OCI-LY7 (cell line): Measurements from ENCODE around the gene MED10. TPM values are rescaled to one million over a fixed set of nuclear protein-coding genes. Genes with fewer than 3 reads are reported as not detected.

Source experiments
- BruUV-seq: library from RNA; stranded (reverse); fragments of 400-500 nt; replicated peaks from 2 replicates; lab custom pipeline; 2021; lab: Mats Ljungman, UMichigan
- CTCF ChIA-PET: fragments of 300-600 bp; sonication (Branson Sonifier 250); formaldehyde crosslinking; loops from one replicate; lab custom pipeline; 2022; ENCODE audit warnings: antibody characterized with exemption; ENCODE audit not compliant: unreplicated experiment; lab: Charles Lee
- POLR2A ChIA-PET: fragments of 300-600 bp; sonication (Branson Sonifier 250); formaldehyde crosslinking; loops from one replicate; lab custom pipeline; 2022; ENCODE audit warnings: antibody characterized with exemption; lab: Charles Lee
- DNase-seq: peaks from one replicate; pipeline ENCODE4 v3.0.0-alpha.2; 2015; ENCODE audit warnings: low spot score
- H2AFZ ChIP-seq: fragments of 200-600 bp; sonication (generic), shearing (Covaris generic); 2 replicates; pipeline ENCODE4 v1.6.1; 2014; ENCODE audit warnings: mild to moderate bottlenecking, antibody characterized with exemption, low read length, moderate library complexity
- H3K27ac ChIP-seq: fragments of 200-600 bp; sonication (generic); 2 replicates; pipeline ENCODE4 v1.5.1; 2014; ENCODE audit warnings: mixed run types, low read depth, mild to moderate bottlenecking, moderate library complexity, low read length, inconsistent platforms; ENCODE audit not compliant: poor library complexity, severe bottlenecking
- H3K36me3 ChIP-seq: fragments of 200-600 bp; sonication (generic); 2 replicates; pipeline ENCODE4 v1.6.1; 2014; ENCODE audit warnings: mild to moderate bottlenecking, antibody characterized with exemption, low read length, moderate library complexity, mixed read lengths; ENCODE audit not compliant: insufficient read depth
- H3K4me1 ChIP-seq: fragments of 200-600 bp; sonication (generic); 2 replicates; pipeline ENCODE4 v1.5.1; 2014; ENCODE audit warnings: mild to moderate bottlenecking, low read length; ENCODE audit not compliant: insufficient read depth, poor library complexity, severe bottlenecking
- H3K4me2 ChIP-seq: fragments of 200-600 bp; sonication (generic); 2 replicates; pipeline ENCODE4 v1.6.1; 2014; ENCODE audit warnings: mild to moderate bottlenecking, low read length
- H3K4me3 ChIP-seq: fragments of 200-600 bp; sonication (generic); 2 replicates; pipeline ENCODE4 v1.5.1; 2014; ENCODE audit warnings: mild to moderate bottlenecking, low read depth, low read length; ENCODE audit not compliant: poor library complexity, severe bottlenecking
- H3K79me2 ChIP-seq: fragments of 200-600 bp; sonication (generic); 2 replicates; pipeline ENCODE4 v1.6.1; 2016; ENCODE audit warnings: low read depth, mild to moderate bottlenecking, low read length, moderate library complexity, mixed read lengths; ENCODE audit not compliant: insufficient read depth
- H3K9me2 ChIP-seq: fragments of 200-600 bp; sonication (generic); 2 replicates; pipeline ENCODE4 v1.6.1; 2016; ENCODE audit warnings: mild to moderate bottlenecking, low read length, mixed read lengths; ENCODE audit not compliant: insufficient read depth
- H3K9me3 ChIP-seq: fragments of 200-600 bp; sonication (generic); 2 replicates; pipeline ENCODE4 v1.6.1; 2014; ENCODE audit warnings: mild to moderate bottlenecking, mixed run types, low read length, mixed read lengths
- H4K20me1 ChIP-seq: fragments of 200-600 bp; sonication (generic); 2 replicates; pipeline ENCODE4 v1.6.1; 2014; ENCODE audit warnings: mild to moderate bottlenecking, antibody characterized with exemption, low read length, moderate library complexity, mixed read lengths; ENCODE audit not compliant: insufficient read depth
- EZH2phosphoT487 ChIP-seq: fragments of 200-600 bp; sonication (generic); IDR thresholded peaks from 2 replicates; pipeline ENCODE4 v1.6.1; 2018; ENCODE audit warnings: low read depth, borderline replicate concordance, mild to moderate bottlenecking, mixed run types, antibody characterized with exemption, low read length, moderate library complexity, mixed read lengths
- intact Hi-C: fragments of 100-400 bp; cut with micrococcal nuclease; formaldehyde crosslinking; loops from one replicate; pipeline ENCODE4 v1.10.0; 2022; ENCODE audit not compliant: unreplicated experiment
- total RNA-seq, 2 experiments: library from RNA; depleted of rRNA in 1 of 2; stranded (reverse); fragments of >200 nt in 1 of 2; shearing (Covaris generic) in 1 of 2; gene quantifications; 2 replicates each; pipeline ENCODE4 v1.2.3, GENCODE V29; 2014 to 2022
- TF ChIP-seq, protein P1 (sequence below): fragments of 200-600 bp; sonication (generic); conservative IDR thresholded peaks from 2 replicates; pipeline ENCODE4 v1.5.1; 2014; ENCODE audit warnings: mild to moderate bottlenecking, antibody characterized with exemption, low read length, moderate library complexity, mixed read lengths

MED10 gene
- total RNA-seq, 2 experiments from 2014 or later, result 16.2 to 47.3 TPM

DNA sequence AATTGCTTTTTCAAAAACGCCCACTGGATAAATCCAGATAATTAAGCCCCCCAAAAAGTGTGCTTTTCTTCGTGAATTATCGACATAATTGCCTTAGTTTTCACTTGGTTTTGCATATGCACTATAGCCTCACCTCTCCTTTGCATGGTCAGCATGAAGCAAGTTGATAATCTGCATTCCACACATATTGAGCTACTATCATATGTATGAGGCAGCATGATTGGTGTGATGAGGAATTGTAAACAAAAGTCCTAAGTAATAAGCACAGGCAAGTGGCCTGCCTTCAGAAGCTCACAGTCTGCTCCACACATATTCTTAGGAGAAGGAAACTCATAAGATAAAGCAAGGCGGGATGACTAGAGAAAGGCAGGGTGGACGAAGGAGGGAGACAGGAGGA is 33.8 kb downstream of the MED10 start:
- H3K9me2 ChIP-seq, result no peaks in the 10 kb centered on the region
- H4K20me1 ChIP-seq, result no peaks in the 10 kb centered on the region
- H3K4me3 ChIP-seq, result no peak overlapping the region
- H3K9me3 ChIP-seq, result no peaks in the 10 kb centered on the region
- ChIA-PET POLR2A (interaction anchor here (1.7 kb wide), 1 partner anchor 11 kb away, joined by 6 read pairs; no protein-coding TSS in a partner anchor), CTCF (interaction anchor here (0.6 kb wide), 1 partner anchor 62 kb away, joined by 6 read pairs; no protein-coding TSS in a partner anchor)
- no peaks in the 10 kb centered on the region for H3K4me1 ChIP-seq
- H3K27ac ChIP-seq, result no peak overlapping the region
- DNase-seq, result no peak
- H3K4me2 ChIP-seq, result no peak overlapping the region
- no peaks in the 10 kb centered on the region for H3K36me3 ChIP-seq
- intact Hi-C loops, result no loop called here
- no TSS peak for BruUV-seq
- no peak for TF ChIP-seq EZH2phosphoT487
- TF ChIP-seq, protein P1, sequence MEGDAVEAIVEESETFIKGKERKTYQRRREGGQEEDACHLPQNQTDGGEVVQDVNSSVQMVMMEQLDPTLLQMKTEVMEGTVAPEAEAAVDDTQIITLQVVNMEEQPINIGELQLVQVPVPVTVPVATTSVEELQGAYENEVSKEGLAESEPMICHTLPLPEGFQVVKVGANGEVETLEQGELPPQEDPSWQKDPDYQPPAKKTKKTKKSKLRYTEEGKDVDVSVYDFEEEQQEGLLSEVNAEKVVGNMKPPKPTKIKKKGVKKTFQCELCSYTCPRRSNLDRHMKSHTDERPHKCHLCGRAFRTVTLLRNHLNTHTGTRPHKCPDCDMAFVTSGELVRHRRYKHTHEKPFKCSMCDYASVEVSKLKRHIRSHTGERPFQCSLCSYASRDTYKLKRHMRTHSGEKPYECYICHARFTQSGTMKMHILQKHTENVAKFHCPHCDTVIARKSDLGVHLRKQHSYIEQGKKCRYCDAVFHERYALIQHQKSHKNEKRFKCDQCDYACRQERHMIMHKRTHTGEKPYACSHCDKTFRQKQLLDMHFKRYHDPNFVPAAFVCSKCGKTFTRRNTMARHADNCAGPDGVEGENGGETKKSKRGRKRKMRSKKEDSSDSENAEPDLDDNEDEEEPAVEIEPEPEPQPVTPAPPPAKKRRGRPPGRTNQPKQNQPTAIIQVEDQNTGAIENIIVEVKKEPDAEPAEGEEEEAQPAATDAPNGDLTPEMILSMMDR, result no peak
- no peak overlapping the region for H2AFZ ChIP-seq
- no peaks in the 10 kb centered on the region for H3K79me2 ChIP-seq

DNA sequence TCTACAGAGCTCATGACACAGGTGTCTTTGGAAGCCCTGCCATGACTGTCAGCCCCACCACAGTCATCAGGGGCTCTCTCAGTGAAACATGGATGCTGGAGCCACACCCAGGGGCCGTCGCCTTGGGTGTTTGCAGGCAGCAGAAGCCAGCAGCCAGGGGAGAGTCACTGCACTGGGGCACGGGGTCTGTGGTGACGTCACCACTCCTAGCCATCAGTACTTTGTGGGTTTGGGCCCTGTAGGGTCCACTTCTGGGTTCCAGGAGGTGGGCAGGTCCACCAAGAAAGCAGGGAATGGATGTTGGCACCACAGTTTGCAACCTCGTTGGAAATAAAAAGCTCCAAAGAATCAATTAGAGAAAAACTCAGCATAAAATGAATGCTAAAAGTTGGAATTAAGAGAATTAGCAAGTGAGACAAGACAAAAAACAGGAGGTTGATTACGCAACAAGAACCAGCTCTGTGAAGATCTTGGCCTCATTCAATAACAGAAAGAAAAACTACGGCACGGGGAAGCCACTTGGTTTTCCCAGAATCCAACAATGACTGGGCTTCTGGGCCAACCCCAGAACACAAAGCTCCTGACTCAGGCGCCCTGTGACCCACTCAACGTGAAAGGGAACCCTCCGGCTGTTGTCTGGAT is 34.3 kb downstream of the MED10 start:
- H2AFZ ChIP-seq, result no peak overlapping the region
- TF ChIP-seq, protein P1, result no peak
- no peak for TF ChIP-seq EZH2phosphoT487
- no peaks in the 10 kb centered on the region for H3K9me2 ChIP-seq
- no TSS peak for BruUV-seq
- CTCF ChIA-PET, result no interaction called here
- H4K20me1 ChIP-seq, result no peaks in the 10 kb centered on the region
- H3K36me3 ChIP-seq, result no peaks in the 10 kb centered on the region
- no peak for DNase-seq
- H3K4me3 ChIP-seq, result no peak overlapping the region
- H3K9me3 ChIP-seq, result no peaks in the 10 kb centered on the region
- no peak overlapping the region for H3K4me2 ChIP-seq
- POLR2A ChIA-PET, result interaction anchor here (1.7 kb wide), 1 partner anchor 11 kb away, joined by 6 read pairs; no protein-coding TSS in a partner anchor
- no peak overlapping the region for H3K27ac ChIP-seq
- intact Hi-C loops, result no loop called here
- no peaks in the 10 kb centered on the region for H3K79me2 ChIP-seq
- no peaks in the 10 kb centered on the region for H3K4me1 ChIP-seq

DNA sequence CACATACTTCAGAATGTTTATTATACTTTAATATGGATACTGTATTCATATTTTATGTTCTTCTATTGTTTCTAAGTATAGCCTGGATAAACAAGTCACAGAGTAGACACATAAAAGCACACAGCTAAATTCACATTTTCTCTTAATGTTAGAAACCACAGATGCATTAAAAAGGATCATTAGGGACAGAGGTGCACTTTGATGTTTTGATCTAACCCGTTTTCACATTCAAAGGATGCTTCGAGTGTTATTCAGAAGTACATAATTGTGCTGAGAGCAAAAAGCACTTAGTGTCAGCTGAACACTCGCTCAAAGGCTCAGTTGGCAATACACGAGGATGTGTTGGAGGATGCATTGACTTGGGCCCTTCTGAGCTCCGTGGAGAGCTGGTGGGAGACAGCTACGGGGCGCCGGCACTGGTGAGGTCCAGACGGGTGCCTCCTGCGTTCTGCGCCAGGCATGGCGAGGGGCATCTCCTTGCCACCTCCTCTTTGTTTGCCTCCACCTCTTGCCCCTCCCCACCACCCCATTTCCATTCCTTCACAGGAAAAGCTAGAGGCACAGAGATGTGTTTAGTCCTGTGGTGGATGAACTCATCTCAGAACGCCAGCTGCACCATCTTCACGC is 35.5 kb downstream of the MED10 start:
- H3K79me2 ChIP-seq, result no peaks in the 10 kb centered on the region
- no peaks in the 10 kb centered on the region for H4K20me1 ChIP-seq
- no peaks in the 10 kb centered on the region for H3K9me2 ChIP-seq
- no TSS peak for BruUV-seq
- no peak overlapping the region for H3K4me2 ChIP-seq
- intact Hi-C loops, result no loop called here
- CTCF ChIA-PET, result no interaction called here
- H3K4me1 ChIP-seq, result no peaks in the 10 kb centered on the region
- no peak overlapping the region for H3K4me3 ChIP-seq
- no peak overlapping the region for H3K27ac ChIP-seq
- H3K9me3 ChIP-seq, result no peaks in the 10 kb centered on the region
- TF ChIP-seq, protein P1, result no peak
- no peak for TF ChIP-seq EZH2phosphoT487
- POLR2A ChIA-PET, result interaction anchor here (0.7 to 1.9 kb wide), 3 partner anchors 9 to 70 kb away, joined by 3 to 6 read pairs (median 6); no protein-coding TSS in a partner anchor
- no peak for DNase-seq
- H3K36me3 ChIP-seq, result no peaks in the 10 kb centered on the region
- no peak overlapping the region for H2AFZ ChIP-seq
